GM11168 (cell line): ENCODE results near the gene CHST5.

Experiments used
- in situ Hi-C: fragments of 300-500 bp; cut with MboI; formaldehyde crosslinking; loops from one replicate; pipeline ENCODE4 v1.12.0; 2022; ENCODE audit warnings: low sequenced_read_pairs; ENCODE audit not compliant: unreplicated experiment

Gene CHST5

GRCh38 chr16:75535901-75536300 is at the start of gene CHST5:
CHST5 (minus strand) TSS chr16:75536108; CDS start chr16:75530384, 5,724 bp downstream.
- in situ Hi-C loops, result no loop called here

GRCh38 chr16:75584108-75584507 is 48.2 kb upstream of the CHST5 start:
- in situ Hi-C loops, result no loop called here

GRCh38 chr16:75579281-75579834 is 43.5 kb upstream of the CHST5 start:
- in situ Hi-C loops, result no loop called here

DNA sequence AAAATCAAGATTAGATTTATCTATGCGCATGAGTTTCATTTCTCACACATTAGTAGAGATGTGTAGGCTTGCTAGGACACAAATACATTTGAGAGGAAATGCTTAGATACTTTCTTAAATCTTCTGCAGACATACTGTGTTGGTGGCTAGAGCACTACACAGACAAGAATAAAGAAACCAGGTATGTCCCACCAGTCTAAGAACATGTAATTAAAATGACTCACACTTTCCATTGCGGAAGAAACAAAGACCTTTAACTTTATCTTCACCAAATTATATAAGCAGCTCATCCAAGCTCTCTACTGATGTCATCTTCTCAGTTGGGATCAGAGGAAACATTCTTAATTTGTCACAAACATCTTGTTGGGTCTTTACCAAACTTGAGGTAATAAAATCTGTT is 42.8 kb upstream of the CHST5 start:
- in situ Hi-C loops, result no loop called here

DNA sequence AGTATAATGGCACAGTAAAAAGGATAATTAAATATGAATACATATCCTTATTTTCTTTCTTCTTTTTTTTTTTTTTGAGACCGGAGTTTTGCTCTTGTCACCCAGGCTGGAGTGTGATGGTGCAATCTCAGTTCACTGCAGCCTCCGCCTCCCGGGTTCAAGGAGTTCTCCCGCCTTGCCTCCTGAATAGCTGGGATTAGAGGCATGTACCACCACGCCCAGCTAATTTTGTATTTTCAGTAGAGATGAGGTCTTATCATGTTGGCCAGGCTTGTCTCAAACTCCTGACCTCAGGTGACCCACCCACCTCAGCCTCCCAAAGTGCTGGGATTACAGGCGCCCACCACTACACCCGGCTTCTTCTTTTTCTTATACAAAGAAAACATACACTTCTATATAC is 42.3 kb upstream of the CHST5 start:
- in situ Hi-C loops, result no loop called here

GRCh38 chr16:75576384-75576811 is 40.5 kb upstream of the CHST5 start:
- in situ Hi-C loops, result no loop called here

GRCh38 chr16:75575958-75576357 is 40.0 kb upstream of the CHST5 start:
- in situ Hi-C loops, result no loop called here

- in situ Hi-C loops, result no loop called here
These were observed 38.0 kb upstream of the CHST5 start for GRCh38 chr16:75573955-75574354.

DNA sequence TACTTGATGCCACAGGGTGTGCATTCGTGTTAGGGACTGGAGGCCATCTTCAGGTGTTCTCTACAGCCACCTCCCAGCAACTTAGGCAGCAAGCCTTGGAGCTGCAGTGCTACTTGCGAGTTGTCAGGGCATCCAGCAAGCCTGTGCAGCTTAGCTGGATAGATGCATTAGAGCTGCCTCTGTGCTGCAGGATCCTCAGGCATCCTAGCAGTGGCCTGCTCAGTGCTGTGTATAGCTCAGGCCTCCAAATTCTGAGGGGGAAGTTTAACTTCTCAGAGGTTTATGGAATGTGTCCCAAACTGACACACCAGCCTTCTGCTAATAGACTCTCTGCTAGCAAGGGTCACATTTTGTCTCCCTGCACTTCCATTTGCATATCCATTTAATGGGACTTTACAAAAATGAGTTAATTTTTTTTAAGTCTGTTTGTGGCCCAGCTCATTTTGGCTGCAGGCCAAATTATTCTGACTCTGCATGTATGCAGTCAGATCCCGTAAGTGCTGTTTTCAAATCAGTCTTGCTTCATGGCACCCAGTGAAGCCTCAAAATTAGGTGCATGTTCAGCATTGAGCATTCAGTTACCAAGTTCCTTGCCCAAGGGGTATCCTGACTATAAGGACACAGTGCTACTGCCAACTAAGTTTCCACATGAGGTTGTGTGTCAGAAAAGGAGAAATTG is 37.1 kb upstream of the CHST5 start:
- in situ Hi-C loops, result no loop called here

DNA sequence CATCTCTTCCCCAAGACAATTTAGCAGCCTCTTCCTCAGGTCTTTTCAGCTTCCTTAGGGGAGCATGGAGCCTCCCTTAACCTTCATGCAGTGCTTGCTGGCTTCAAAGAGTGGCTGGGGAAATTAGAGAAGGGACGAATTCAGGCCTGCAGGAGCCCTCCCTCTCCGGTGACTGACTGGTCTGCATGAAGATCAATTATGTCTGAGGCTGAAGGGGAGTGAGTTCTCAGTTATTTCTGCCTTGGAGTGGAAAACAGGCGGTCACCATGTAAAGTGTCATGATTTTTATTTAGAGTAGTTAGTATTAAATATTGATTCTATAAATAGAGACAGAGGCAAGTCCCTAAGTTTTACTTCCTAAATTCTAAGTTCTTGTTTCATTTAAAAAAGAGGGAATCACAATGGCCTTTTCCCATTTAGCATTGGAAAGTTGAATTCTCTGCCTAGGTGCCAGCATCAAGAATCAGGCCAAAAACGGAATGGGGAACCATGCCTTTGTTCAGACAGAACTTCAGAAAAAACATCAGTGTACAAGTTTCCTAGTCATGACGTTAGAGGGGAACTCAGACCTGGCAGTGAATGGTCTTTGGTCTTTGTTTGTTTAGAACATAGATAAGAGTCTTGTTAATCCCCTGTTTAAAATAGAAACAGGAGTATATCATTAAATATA is 34.6 kb upstream of the CHST5 start:
- in situ Hi-C loops, result no loop called here

DNA sequence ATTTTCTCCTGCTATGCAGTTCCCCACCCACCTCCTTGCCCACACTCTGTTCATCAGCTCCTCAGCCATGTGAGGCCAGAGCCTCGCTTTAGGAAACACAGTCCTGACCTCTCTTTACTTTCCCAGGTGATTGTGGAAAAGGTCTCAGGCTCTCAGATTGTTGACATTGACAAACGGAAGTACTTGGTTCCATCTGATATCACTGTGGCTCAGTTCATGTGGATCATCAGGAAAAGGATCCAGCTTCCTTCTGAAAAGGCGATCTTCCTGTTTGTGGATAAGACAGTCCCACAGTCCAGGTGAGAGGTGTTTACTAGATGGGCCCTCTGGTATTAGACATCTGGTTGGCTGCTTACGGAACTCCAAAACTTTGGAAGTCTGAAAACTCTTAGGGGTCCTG is 32.0 kb upstream of the CHST5 start:
- in situ Hi-C loops, result no loop called here

DNA sequence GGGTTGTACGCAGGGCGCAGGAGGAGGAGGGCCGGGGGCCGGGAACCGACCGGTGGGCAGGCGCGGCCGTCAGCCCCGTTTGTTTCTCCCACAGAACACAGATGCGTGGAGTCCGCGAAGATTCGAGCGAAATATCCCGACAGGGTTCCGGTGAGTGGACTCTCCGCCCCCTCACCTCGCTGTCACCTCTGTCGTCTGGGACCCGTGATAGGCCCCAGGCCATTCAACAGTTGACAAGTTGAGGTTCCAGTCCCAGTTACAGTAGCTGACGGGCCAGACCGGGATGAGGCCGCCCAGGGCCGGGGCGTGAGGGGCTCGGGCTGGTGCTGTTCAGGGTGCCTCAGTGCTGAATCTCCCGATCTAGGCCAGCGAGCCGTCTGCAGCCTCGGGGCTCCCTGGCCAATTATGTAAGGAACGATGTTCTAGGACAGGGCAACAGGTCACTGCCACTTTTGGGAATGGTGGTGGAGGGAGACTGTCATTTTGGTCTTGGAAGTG is 30.9 kb upstream of the CHST5 start:
- in situ Hi-C loops, result no loop called here

GRCh38 chr16:75566040-75566757 is 30.3 kb upstream of the CHST5 start, which contains the start of gene GABARAPL2:
GABARAPL2 (plus strand) TSS chr16:75566379; CDS start chr16:75566487, 108 bp downstream.
- in situ Hi-C loops, result no loop called here

DNA sequence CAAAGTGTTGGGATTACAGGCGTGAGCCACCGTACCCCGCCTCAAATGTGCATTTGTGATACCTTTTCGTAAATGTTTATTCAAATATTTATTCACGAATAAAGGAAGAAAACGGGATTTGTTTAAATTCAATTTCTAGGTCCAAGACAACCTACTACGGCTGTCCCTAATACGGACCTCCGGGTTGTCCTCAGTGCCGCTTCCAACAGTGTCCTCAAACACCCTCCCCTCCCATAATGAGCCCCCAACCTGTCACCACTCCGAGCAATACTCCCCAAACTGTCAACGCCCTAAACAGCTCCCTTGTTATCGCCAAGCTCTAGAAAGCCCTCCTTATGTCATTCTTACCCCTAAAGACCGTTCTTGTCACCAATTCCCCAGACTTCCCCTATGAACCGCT is 29.7 kb upstream of the CHST5 start:
- in situ Hi-C loops, result no loop called here

- in situ Hi-C loops, result no loop called here
These were observed 23.9 kb upstream of the CHST5 start for GRCh38 chr16:75559564-75560372.

GRCh38 chr16:75558846-75559401 is 23.0 kb upstream of the CHST5 start:
- in situ Hi-C loops, result no loop called here

- in situ Hi-C loops, result no loop called here
These were observed 20.6 kb upstream of the CHST5 start for GRCh38 chr16:75556431-75556950.

DNA sequence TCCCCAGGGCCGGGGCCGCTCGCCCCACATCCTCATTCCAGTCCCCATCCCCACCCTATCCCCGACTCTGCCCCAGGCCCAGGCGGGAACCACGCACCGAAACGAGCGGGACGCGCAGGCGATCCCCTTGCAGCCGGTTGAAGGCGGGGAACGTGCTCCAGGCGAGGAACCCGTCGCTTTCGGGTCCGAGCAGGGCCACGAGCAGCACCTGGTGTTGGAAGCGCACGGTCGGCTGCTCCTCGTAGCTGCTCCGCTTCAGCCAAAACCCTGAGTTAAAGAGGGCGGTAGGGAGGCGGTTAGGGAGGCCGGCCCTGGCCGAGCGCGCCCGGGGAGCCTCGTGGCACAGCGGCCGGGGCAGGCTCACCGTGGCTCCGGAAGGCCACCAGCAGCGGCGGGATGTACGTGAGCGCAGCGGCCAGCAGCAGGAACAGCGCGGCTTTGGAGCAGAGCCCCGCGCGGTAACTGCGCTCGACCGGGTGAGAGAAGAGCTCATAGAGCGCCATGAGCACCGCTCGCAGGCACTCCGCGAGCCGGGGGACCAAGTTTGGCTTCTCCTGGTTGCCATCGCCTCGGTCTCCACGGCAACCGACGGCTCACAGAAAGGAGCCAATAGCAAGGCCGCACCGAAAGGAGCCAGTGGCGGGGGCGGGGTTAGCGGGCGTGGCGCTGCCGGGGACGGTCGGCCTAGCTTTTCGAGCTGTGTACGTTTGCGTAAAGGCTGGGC is 20.0 kb upstream of the CHST5 start, which contains the start of gene TMEM231:
Gene TMEM231, minus strand, starts transcription at position 546 of the 724 bp plus-strand sequence. Its CDS starts 43 bp downstream, at position 503.
- in situ Hi-C loops, result no loop called here
